ENCODE data around the gene MICB.

The MICB gene

GRCh38 chr6:31541658-31542521 is 43.9 kb downstream of the MICB start, which contains the start of gene DDX39B:
TSS of gene DDX39B (minus strand) at chr6:31542003. CDS start at chr6:31540532, 1,471 bp downstream.
- peak; percentile 97 to 99 (median 98) for DNase-seq

GRCh38 chr6:31543639-31544038 is 45.7 kb downstream of the MICB start:
- no peak for DNase-seq

- no peak for DNase-seq
Observed at GRCh38 chr6:31544676-31545075, 46.7 kb downstream of the MICB start.

GRCh38 chr6:31545291-31545690 is 47.3 kb downstream of the MICB start:
- no peak for DNase-seq

GRCh38 chr6:31546339-31546957 is 48.5 kb downstream of the MICB start, which contains the start of gene ATP6V1G2:
TSS of gene ATP6V1G2 (minus strand) at chr6:31546608. CDS start at chr6:31546559, 49 bp downstream.
- peak; percentile 80 to 88 (median 84) for DNase-seq

GRCh38 chr6:31546958-31547726 is 49.2 kb downstream of the MICB start, which contains the start of gene NFKBIL1:
TSS of gene NFKBIL1 (plus strand) at chr6:31547608. CDS start at chr6:31547695, 87 bp downstream.
- peak; percentile 95 to 98 (median 97) for DNase-seq

- DNase-seq: peak in 3 of 4 experiments; percentile 40 to 47 (median 44)
Observed at GRCh38 chr6:31547727-31548543, 50.0 kb downstream of the MICB start.

GRCh38 chr6:31548544-31548873 is 50.6 kb downstream of the MICB start:
- no peak for DNase-seq

- DNase-seq: peak; percentile 87 to 92 (median 90)
Observed at GRCh38 chr6:31551371-31551770, 53.4 kb downstream of the MICB start.

GRCh38 chr6:31556307-31556706 is 58.4 kb downstream of the MICB start:
- no peak for DNase-seq

GRCh38 chr6:31557443-31558317 is 59.7 kb downstream of the MICB start:
- peak in 3 of 4 experiments; percentile 13 to 53 (median 43) for DNase-seq

- DNase-seq: no peak
Observed at GRCh38 chr6:31558318-31558625, 60.3 kb downstream of the MICB start.

- peak; percentile 93 to 96 (median 95) for DNase-seq
Observed at GRCh38 chr6:31558631-31559500, 60.9 kb downstream of the MICB start.

- DNase-seq: no peak
Observed at GRCh38 chr6:31559606-31559957, 61.6 kb downstream of the MICB start.

GRCh38 chr6:31559958-31560696 is 62.2 kb downstream of the MICB start:
- peak; percentile 63 to 90 (median 84) for DNase-seq

GRCh38 chr6:31560697-31561058 is 62.7 kb downstream of the MICB start:
- no peak for DNase-seq
